ENCODE data around the gene TMIGD3.
"Not testable (repeated sequence)": the region's sequence is repeated elsewhere in the genome, so short reads cannot be mapped to it uniquely, and the experiment has no call there.

TMIGD3 gene

GRCh38 chr1:111503585-111504060 is at the start of gene TMIGD3, which contains the start of gene ADORA3:
Gene TMIGD3 (minus strand): TSS chr1:111503633. CDS start chr1:111503354, 279 bp downstream.
Gene ADORA3 (minus strand): TSS chr1:111503633. CDS start chr1:111503354, 279 bp downstream.
- no peak for DNase-seq (ENCODE audit: low spot score)

- no peak for DNase-seq (ENCODE audit: low spot score)
Observed at GRCh38 chr1:111553196-111553595, 49.8 kb upstream of the TMIGD3 start.

- DNase-seq (ENCODE audit: low spot score) = no peak
Observed at GRCh38 chr1:111552587-111552986, 49.2 kb upstream of the TMIGD3 start.

GRCh38 chr1:111551623-111552411 is 48.4 kb upstream of the TMIGD3 start:
- DNase-seq (ENCODE audit: low spot score) = no peak

GRCh38 chr1:111547786-111548185 is 44.4 kb upstream of the TMIGD3 start:
- not testable (repeated sequence) for DNase-seq (ENCODE audit: low spot score)

GRCh38 chr1:111542187-111542586 is 38.8 kb upstream of the TMIGD3 start:
- no peak for DNase-seq (ENCODE audit: low spot score)

- DNase-seq (ENCODE audit: low spot score) = no peak
Observed at GRCh38 chr1:111541721-111542120, 38.3 kb upstream of the TMIGD3 start.

GRCh38 chr1:111540928-111541327 is 37.5 kb upstream of the TMIGD3 start:
- DNase-seq (ENCODE audit: low spot score) = no peak

- DNase-seq (ENCODE audit: low spot score) = no peak
Observed at GRCh38 chr1:111538343-111539025, 35.1 kb upstream of the TMIGD3 start.

GRCh38 chr1:111535256-111536191 is 32.1 kb upstream of the TMIGD3 start:
- DNase-seq (ENCODE audit: low spot score) = no peak

GRCh38 chr1:111520053-111520452 is 16.6 kb upstream of the TMIGD3 start:
- no peak for DNase-seq (ENCODE audit: low spot score)

- DNase-seq (ENCODE audit: low spot score) = no peak
Observed at GRCh38 chr1:111517469-111518225, 14.2 kb upstream of the TMIGD3 start.

GRCh38 chr1:111516005-111516535 is 12.6 kb upstream of the TMIGD3 start:
- DNase-seq (ENCODE audit: low spot score) = no peak

- no peak for DNase-seq (ENCODE audit: low spot score)
Observed at GRCh38 chr1:111515291-111516004, 12.0 kb upstream of the TMIGD3 start.

- DNase-seq (ENCODE audit: low spot score) = no peak
Observed at GRCh38 chr1:111513410-111514020, 10.1 kb upstream of the TMIGD3 start.

- DNase-seq (ENCODE audit: low spot score) = no peak
Observed at GRCh38 chr1:111512931-111513330, 9.5 kb upstream of the TMIGD3 start.

- DNase-seq (ENCODE audit: low spot score) = no peak
Observed at GRCh38 chr1:111512132-111512889, 8.9 kb upstream of the TMIGD3 start.

GRCh38 chr1:111511370-111511769 is 7.9 kb upstream of the TMIGD3 start:
- DNase-seq (ENCODE audit: low spot score) = no peak

- DNase-seq (ENCODE audit: low spot score) = no peak
Observed at GRCh38 chr1:111509997-111510375, 6.6 kb upstream of the TMIGD3 start.
